IMR-90 (cell line): ENCODE measurements around the gene SCPEP1. TPM values are rescaled to one million over a fixed set of nuclear protein-coding genes. Genes with fewer than 3 reads are reported as not detected.

Experiments
- ATAC-seq: fragments of 200-7000 bp; cut with Tn5 transposase; 2 replicates; pipeline ENCODE4 v1.9.1; 2020; ENCODE audit warnings: low read depth, mild to moderate bottlenecking, moderate library complexity
- BruUV-seq: library from RNA; stranded (reverse); fragments of 400-500 nt; replicated peaks from 2 replicates; lab custom pipeline; 2021; lab: Mats Ljungman, UMichigan
- CTCF ChIA-PET: fragments of 300-600 bp; formaldehyde crosslinking; extraction: SDS; loops from one replicate; lab custom pipeline; 2021; ENCODE audit warnings: antibody characterized with exemption; lab: Yijun Ruan, JAX
- POLR2A ChIA-PET: fragments of 300-600 bp; sonication (Branson Sonifier 250); formaldehyde crosslinking; loops from one replicate; lab custom pipeline; 2022; ENCODE audit warnings: antibody characterized with exemption; ENCODE audit not compliant: unreplicated experiment; lab: Charles Lee
- DNase-seq: peaks from one replicate; pipeline ENCODE4 v3.0.0; 2013
- H2AFZ ChIP-seq: replicated peaks from 2 replicates; pipeline ENCODE3; 2013; ENCODE audit warnings: low read length, mild to moderate bottlenecking; ENCODE audit not compliant: poor library complexity
- H2AK5ac ChIP-seq: 2 replicates; pipeline ENCODE4 v1.6.1; 2013; ENCODE audit warnings: low read depth, low read length, inconsistent platforms
- H2AK9ac ChIP-seq: replicated peaks from 2 replicates; pipeline ENCODE3; 2013; ENCODE audit warnings: mild to moderate bottlenecking, low read depth, low read length, moderate library complexity; ENCODE audit not compliant: poor library complexity
- H2BK120ac ChIP-seq: 2 replicates; pipeline ENCODE4 v1.6.1; 2013; ENCODE audit warnings: low read depth, low read length, inconsistent platforms
- H2BK15ac ChIP-seq: 3 replicates; pipeline ENCODE4 v1.6.1; 2013; ENCODE audit warnings: low read depth, low read length, inconsistent platforms
- H2BK20ac ChIP-seq: 2 replicates; pipeline ENCODE4 v1.6.1; 2013; ENCODE audit warnings: low read depth, mild to moderate bottlenecking, inconsistent platforms, low read length, moderate library complexity
- H2BK5ac ChIP-seq: 2 replicates; pipeline ENCODE4 v1.6.1; 2013; ENCODE audit warnings: mild to moderate bottlenecking, low read depth, low read length, inconsistent platforms; ENCODE audit not compliant: poor library complexity, severe bottlenecking
- H3K14ac ChIP-seq: replicated peaks from 2 replicates; pipeline ENCODE4 v1.6.1; 2013; ENCODE audit warnings: low read depth, low read length, inconsistent platforms
- H3K18ac ChIP-seq: 2 replicates; pipeline ENCODE4 v1.6.1; 2013; ENCODE audit warnings: low read depth, low read length, control low read depth
- H3K23ac ChIP-seq: 2 replicates; pipeline ENCODE4 v1.6.1; 2013; ENCODE audit warnings: low read depth, low read length, inconsistent platforms
- H3K27ac ChIP-seq: 2 replicates; pipeline ENCODE4 v1.5.1; 2013; ENCODE audit warnings: mild to moderate bottlenecking, control low read depth, low read length; ENCODE audit not compliant: insufficient read depth
- H3K27me3 ChIP-seq: 2 replicates; pipeline ENCODE4 v1.6.1; 2013; ENCODE audit warnings: low read length; ENCODE audit not compliant: control insufficient read depth, insufficient read depth
- H3K36me3 ChIP-seq: 2 replicates; pipeline ENCODE4 v1.6.1; 2013; ENCODE audit warnings: low read length, mixed read lengths; ENCODE audit not compliant: control insufficient read depth, insufficient read depth
- H3K4ac ChIP-seq: 2 replicates; pipeline ENCODE4 v1.6.1; 2013; ENCODE audit warnings: low read depth, low read length, inconsistent platforms
- H3K4me1 ChIP-seq: 2 replicates; pipeline ENCODE4 v1.6.1; 2013; ENCODE audit warnings: low read length, mixed read lengths; ENCODE audit not compliant: control insufficient read depth, insufficient read depth
- H3K4me2 ChIP-seq: 2 replicates; pipeline ENCODE4 v1.6.1; 2013; ENCODE audit warnings: low read depth, mild to moderate bottlenecking, control low read depth, low read length, moderate library complexity
- H3K4me3 ChIP-seq: 2 replicates; pipeline ENCODE4 v1.5.1; 2013; ENCODE audit warnings: low read depth, mild to moderate bottlenecking, control low read depth, low read length, moderate library complexity; ENCODE audit not compliant: insufficient read depth
- H3K56ac ChIP-seq: 2 replicates; pipeline ENCODE4 v1.6.1; 2013; ENCODE audit warnings: low read length, inconsistent platforms; ENCODE audit not compliant: insufficient read depth; ENCODE audit errors: extremely low read depth
- H3K79me1 ChIP-seq, 2 experiments: 2 replicates each; pipeline ENCODE4 v1.6.1; 2013; ENCODE audit warnings: low read length in 2 of 2, inconsistent platforms in 1 of 2, low read depth in 1 of 2
- H3K9ac ChIP-seq: 2 replicates; pipeline ENCODE4 v1.6.1; 2013; ENCODE audit warnings: low read depth, low read length, control low read depth
- H3K9me1 ChIP-seq: 2 replicates; pipeline ENCODE4 v1.6.1; 2013; ENCODE audit warnings: low read length, inconsistent platforms; ENCODE audit not compliant: insufficient read depth
- H3K9me3 ChIP-seq: 2 replicates; pipeline ENCODE4 v1.6.1; 2013; ENCODE audit warnings: low read length; ENCODE audit not compliant: control insufficient read depth, insufficient read depth
- H4K20me1 ChIP-seq: 2 replicates; pipeline ENCODE4 v1.6.1; 2013; ENCODE audit warnings: low read length, inconsistent platforms; ENCODE audit not compliant: insufficient read depth
- H4K5ac ChIP-seq: 2 replicates; pipeline ENCODE4 v1.6.1; 2013; ENCODE audit warnings: mild to moderate bottlenecking, low read depth, low read length, control low read depth
- H4K8ac ChIP-seq, 2 experiments: 2 replicates each; pipeline ENCODE4 v1.6.1; 2013; ENCODE audit warnings: low read depth in 2 of 2, low read length in 2 of 2, control low read depth in 1 of 2, inconsistent platforms in 1 of 2
- H4K91ac ChIP-seq: 2 replicates; pipeline ENCODE4 v1.6.1; 2013; ENCODE audit warnings: low read depth, low read length, inconsistent platforms; ENCODE audit not compliant: insufficient read depth
- ELK1 ChIP-seq: fragments of 150-350 bp; IDR thresholded peaks from 2 replicates; pipeline ENCODE4 v1.6.1; 2016; ENCODE audit warnings: low read depth, mild to moderate bottlenecking, low read length, moderate library complexity, borderline replicate concordance
- FOS ChIP-seq: fragments of 150-350 bp; IDR thresholded peaks from 2 replicates; pipeline ENCODE4 v1.6.1; 2016; ENCODE audit warnings: low read depth, low read length
- MAFK ChIP-seq: IDR thresholded peaks from 2 replicates; pipeline ENCODE4 v1.6.1; 2012; ENCODE audit warnings: low read depth, low read length, improper control_type of control experiment
- MAZ ChIP-seq: IDR thresholded peaks from 2 replicates; pipeline ENCODE4 v1.6.1; 2012; ENCODE audit warnings: low read depth, mild to moderate bottlenecking, low read length, improper control_type of control experiment, moderate library complexity, borderline replicate concordance
- MXI1 ChIP-seq: IDR thresholded peaks from 2 replicates; pipeline ENCODE4 v1.6.1; 2012; ENCODE audit warnings: low read depth, mild to moderate bottlenecking, low read length, moderate library complexity, borderline replicate concordance
- NFE2L2 ChIP-seq: fragments of 150-350 bp; IDR thresholded peaks from 2 replicates; pipeline ENCODE4 v1.6.1; 2016; ENCODE audit warnings: low read depth, mild to moderate bottlenecking, low read length
- POLR2A ChIP-seq: IDR thresholded peaks from 2 replicates; pipeline ENCODE4 v1.6.1; 2012; ENCODE audit warnings: mild to moderate bottlenecking, low read depth, low read length
- RAD21 ChIP-seq: IDR thresholded peaks from 2 replicates; pipeline ENCODE4 v1.6.1; 2012; ENCODE audit warnings: low read length, improper control_type of control experiment
- RCOR1 ChIP-seq: IDR thresholded peaks from 2 replicates; pipeline ENCODE4 v1.6.1; 2012; ENCODE audit warnings: mild to moderate bottlenecking, low read length, improper control_type of control experiment; ENCODE audit not compliant: insufficient replicate concordance
- RFX5 ChIP-seq: IDR thresholded peaks from 2 replicates; pipeline ENCODE4 v1.8.0; 2012; ENCODE audit warnings: low read depth, mild to moderate bottlenecking, low read length, moderate library complexity
- SMC3 ChIP-seq: fragments of 150-350 bp; IDR thresholded peaks from 2 replicates; pipeline ENCODE4 v1.6.1; 2016; ENCODE audit warnings: low read depth, mild to moderate bottlenecking, antibody characterized with exemption, low read length, moderate library complexity
- USF2 ChIP-seq: fragments of 150-350 bp; IDR thresholded peaks from 2 replicates; pipeline ENCODE4 v1.6.1; 2017; ENCODE audit warnings: mild to moderate bottlenecking, antibody characterized with exemption, low read length, low read depth
- WGBS, 2 experiments: methylation state at CpG; one replicate each; pipeline versions ENCODE4 v1.1.5 to v1.1.7; 2013; ENCODE audit warnings: missing lambda C conversion rate in 2 of 2; ENCODE audit not compliant: insufficient read length in 1 of 2; ENCODE audit errors: extremely low coverage in 2 of 2; 5-methylcytosine and 5-hydroxymethylcytosine counted together
- dilution Hi-C: fragments of 300-500 bp; cut with HindIII; formaldehyde crosslinking; loops from one replicate; pipeline ENCODE4 v1.14.3; 2018; ENCODE audit warnings: low sequenced_read_pairs; ENCODE audit not compliant: unreplicated experiment
- in situ Hi-C: fragments of 300-500 bp; cut with MboI; formaldehyde crosslinking; loops from 3 replicates; pipeline ENCODE4 v1.14.3; 2019; ENCODE audit warnings: low sequenced_read_pairs, inconsistent platforms, mixed read lengths
- intact Hi-C: fragments of 100-400 bp; cut with micrococcal nuclease; formaldehyde crosslinking; loops from 2 replicates; pipeline ENCODE4 v1.10.0; 2022
- polyA plus RNA-seq, 3 experiments: library from polyadenylated mRNA; depleted of rRNA; stranded (reverse); fragments of >200 nt; gene quantifications; 2 replicates each; pipeline ENCODE4 v1.2.3, GENCODE V29; 2012; ENCODE audit warnings: low replicate concordance in 1 of 3
- total RNA-seq: library from RNA; depleted of rRNA; stranded (reverse); fragments of >200 nt; gene quantifications from 2 replicates; pipeline ENCODE4 v1.2.3, GENCODE V29; 2012

Gene SCPEP1
- total and polyA plus RNA-seq, 2 of the 4 experiments (the other 2 are of a cell fraction) = 16.5 to 32.1 TPM

GRCh38 chr17:56982312-56982711 lies 4.4 kb downstream of the SCPEP1 start:
- Histone ChIP-seq H2BK15ac (no peak overlapping the region), H2BK5ac (no peak overlapping the region), H4K5ac (no peak overlapping the region), H2AFZ (no peak overlapping the region), H3K27me3 (no peaks in the 10 kb centered on the region), H2BK20ac (no peak overlapping the region), H3K56ac (no peak overlapping the region), H4K91ac (no peak overlapping the region), H3K9me1 (no peaks in the 10 kb centered on the region; the same call in 1 of the 2 replicates), H4K8ac (no peak overlapping the region), H2AK5ac (no peak overlapping the region), H2BK120ac (no peak overlapping the region), H3K23ac (no peak overlapping the region), H4K20me1 (no peaks in the 10 kb centered on the region), H2AK9ac (no peak overlapping the region), H3K27ac (no peak overlapping the region), H3K79me1 (no peaks in the 10 kb centered on the region), H3K4me1 (peaks cover 3% of the 10 kb centered on the region), H3K18ac (no peak overlapping the region), H3K14ac (no peak overlapping the region), H3K36me3 (peaks cover 3% of the 10 kb centered on the region; the same call in 1 of the 2 replicates), H3K9ac (no peak overlapping the region), H3K4me2 (no peak overlapping the region), H3K4ac (no peak overlapping the region), H3K9me3 (no peaks in the 10 kb centered on the region), H3K4me3 (no peak overlapping the region)
- ChIA-PET POLR2A (interaction anchor here (0.6 kb wide), 1 partner anchor 877 kb away, joined by 10 read pairs; no protein-coding TSS in a partner anchor), CTCF (no interaction called here)
- BruUV-seq = no TSS peak
- dilution Hi-C loops (no loop called here), in situ Hi-C loops (no loop called here), intact Hi-C loops (no loop called here)
- TF ChIP-seq USF2 = no peak
- no peak for TF ChIP-seq NFE2L2
- TF ChIP-seq RFX5 = no peak
- TF ChIP-seq MAZ = no peak
- no peak for TF ChIP-seq ELK1
- no peak for TF ChIP-seq MAFK
- no peak for TF ChIP-seq RAD21
- no peak for TF ChIP-seq SMC3
- TF ChIP-seq MXI1 = no peak
- TF ChIP-seq POLR2A = no peak
- TF ChIP-seq RCOR1 = no peak
- TF ChIP-seq FOS = no peak
- no peak for ATAC-seq
- 71% methylated on average over 5 of the region's 8 CpGs; no CpG with 5 or more reads in 1 of the 2 experiments for WGBS, 2 experiments
- DNase-seq = no peak
